NB4 (cell line): ENCODE data around the gene RASSF5.

Source experiments
- MYC ChIP-seq: IDR thresholded peaks from 2 replicates; pipeline ENCODE4 v1.6.1; 2011; ENCODE audit warnings: low read depth, low read length
- TF ChIP-seq, protein P1 (sequence below): IDR thresholded peaks from one replicate; pipeline ENCODE4 v1.5.1; 2012; ENCODE audit warnings: low read depth, low read length
- TF ChIP-seq, protein P2 (sequence below): IDR thresholded peaks from 2 replicates; pipeline ENCODE4 v1.6.1; 2011; ENCODE audit warnings: low read depth, low read length

DNA sequence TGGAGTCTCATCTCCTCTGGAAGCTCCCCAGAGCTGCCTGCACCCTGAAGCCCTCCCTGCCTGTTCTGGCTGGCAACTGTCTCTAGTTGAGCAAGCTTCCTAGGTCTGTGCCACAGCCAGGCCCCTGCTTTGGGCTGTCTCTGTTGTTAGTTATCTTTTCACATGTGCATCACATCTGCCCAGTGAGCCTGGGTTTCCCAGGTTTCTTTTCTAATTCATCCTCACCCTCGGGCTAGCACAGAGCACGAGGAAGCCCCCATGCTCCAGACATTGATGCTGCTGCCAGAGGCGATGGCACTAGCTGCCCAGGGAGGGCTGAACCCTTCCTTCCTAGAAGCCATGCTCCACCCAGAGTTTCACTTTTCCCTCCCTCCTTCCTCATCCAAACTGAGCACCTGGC, 27.2 kb downstream of the RASSF5 start:
- TF ChIP-seq, protein P1, sequence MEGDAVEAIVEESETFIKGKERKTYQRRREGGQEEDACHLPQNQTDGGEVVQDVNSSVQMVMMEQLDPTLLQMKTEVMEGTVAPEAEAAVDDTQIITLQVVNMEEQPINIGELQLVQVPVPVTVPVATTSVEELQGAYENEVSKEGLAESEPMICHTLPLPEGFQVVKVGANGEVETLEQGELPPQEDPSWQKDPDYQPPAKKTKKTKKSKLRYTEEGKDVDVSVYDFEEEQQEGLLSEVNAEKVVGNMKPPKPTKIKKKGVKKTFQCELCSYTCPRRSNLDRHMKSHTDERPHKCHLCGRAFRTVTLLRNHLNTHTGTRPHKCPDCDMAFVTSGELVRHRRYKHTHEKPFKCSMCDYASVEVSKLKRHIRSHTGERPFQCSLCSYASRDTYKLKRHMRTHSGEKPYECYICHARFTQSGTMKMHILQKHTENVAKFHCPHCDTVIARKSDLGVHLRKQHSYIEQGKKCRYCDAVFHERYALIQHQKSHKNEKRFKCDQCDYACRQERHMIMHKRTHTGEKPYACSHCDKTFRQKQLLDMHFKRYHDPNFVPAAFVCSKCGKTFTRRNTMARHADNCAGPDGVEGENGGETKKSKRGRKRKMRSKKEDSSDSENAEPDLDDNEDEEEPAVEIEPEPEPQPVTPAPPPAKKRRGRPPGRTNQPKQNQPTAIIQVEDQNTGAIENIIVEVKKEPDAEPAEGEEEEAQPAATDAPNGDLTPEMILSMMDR: no peak
- TF ChIP-seq MYC: no peak
- TF ChIP-seq, protein P2, sequence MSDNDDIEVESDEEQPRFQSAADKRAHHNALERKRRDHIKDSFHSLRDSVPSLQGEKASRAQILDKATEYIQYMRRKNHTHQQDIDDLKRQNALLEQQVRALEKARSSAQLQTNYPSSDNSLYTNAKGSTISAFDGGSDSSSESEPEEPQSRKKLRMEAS: no peak
